OCI-LY1 (cell line): ENCODE measurements around the gene CLDN34.

Experiments used
- CTCF ChIP-seq: fragments of 200-600 bp; sonication (generic), shearing (Covaris generic); IDR thresholded peaks from 2 replicates; pipeline ENCODE4 v1.5.1; 2017; ENCODE audit warnings: mild to moderate bottlenecking, antibody characterized with exemption, low read length, moderate library complexity, mixed read lengths
- EZH2 ChIP-seq: fragments of 200-600 bp; sonication (generic), shearing (Covaris generic); IDR thresholded peaks from 2 replicates; pipeline ENCODE4 v1.8.0; 2017; ENCODE audit warnings: borderline replicate concordance, mixed run types, mild to moderate bottlenecking, antibody characterized with exemption, low read length, moderate library complexity, mixed read lengths

- TF ChIP-seq EZH2 (no peak), CTCF (no peak)
Measured at GRCh38 chrX:10010686-10011085, 43.5 kb downstream of the CLDN34 start.
